HG03060 (cell line): ENCODE data around the gene GIPR.

Experiments
- ATAC-seq: cut with Tn5 transposase; IDR thresholded peaks from one replicate; pipeline ENCODE4 v1.9.1; 2021; ENCODE audit warnings: low read depth, moderate number of reproducible peaks; ENCODE audit not compliant: unreplicated experiment

GIPR gene

DNA sequence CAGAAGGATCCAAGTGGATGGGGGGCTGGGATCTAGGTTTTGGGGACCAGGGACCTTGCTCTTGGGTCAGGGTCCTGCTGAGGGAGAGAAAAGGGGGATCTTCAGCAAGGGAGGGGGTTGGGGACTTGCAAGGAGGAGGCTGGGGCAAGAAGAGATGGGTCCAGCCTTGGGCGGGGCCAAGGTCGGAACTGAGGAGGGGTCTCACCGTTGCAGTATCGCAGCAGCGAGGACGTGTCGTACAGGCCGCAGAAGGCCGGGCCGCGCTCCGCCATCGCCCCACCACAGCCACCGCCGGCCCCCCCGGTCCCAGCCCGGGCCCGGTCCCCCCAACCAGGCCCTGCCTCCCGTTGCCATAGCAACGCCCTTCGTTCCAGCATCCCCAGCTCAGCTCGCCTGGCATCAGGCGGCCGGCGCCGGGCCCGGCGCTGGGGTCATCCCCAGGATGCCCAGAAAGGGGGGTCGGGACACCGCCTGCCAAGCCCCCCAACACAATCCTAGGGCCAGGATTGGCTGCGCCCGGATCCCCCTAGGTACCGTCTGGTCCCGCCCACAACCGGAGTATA is 22.9 kb upstream of the GIPR start:
- ATAC-seq, result no peak

DNA sequence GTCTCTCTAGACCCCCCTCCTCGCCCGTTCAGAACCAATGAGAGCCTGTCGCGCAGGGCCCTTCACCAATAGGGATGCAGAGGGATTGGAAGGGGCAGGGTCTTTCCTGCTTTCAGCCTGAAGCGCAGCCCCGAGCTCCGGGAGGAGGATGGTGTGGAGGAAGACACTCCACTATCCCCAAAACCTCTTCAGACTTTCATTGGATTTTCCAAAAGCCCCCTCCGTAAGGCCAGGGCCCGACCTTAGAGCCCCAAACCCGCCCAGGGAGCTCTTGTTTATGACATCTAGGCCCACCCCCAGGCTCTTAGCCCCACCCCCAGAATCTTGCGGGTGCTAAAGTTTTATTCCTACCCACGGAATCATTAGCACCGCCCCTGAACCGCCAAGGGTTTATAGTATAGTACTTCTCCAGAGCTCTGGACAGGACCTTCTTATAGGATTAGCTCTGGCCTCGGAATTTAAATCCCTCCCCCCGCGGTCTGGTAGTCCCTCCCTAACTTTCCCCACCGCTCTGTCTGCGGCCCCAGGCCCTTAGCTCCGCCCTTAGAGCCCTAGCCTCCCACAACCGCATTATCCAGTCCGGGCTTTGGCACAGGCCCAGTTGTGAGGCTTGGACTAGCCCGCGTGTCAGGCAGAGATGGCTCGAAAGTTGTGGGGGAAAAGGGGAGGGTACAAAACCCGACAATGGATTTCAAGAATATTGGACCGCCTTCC is 22.2 kb upstream of the GIPR start:
- ATAC-seq, result no peak

DNA sequence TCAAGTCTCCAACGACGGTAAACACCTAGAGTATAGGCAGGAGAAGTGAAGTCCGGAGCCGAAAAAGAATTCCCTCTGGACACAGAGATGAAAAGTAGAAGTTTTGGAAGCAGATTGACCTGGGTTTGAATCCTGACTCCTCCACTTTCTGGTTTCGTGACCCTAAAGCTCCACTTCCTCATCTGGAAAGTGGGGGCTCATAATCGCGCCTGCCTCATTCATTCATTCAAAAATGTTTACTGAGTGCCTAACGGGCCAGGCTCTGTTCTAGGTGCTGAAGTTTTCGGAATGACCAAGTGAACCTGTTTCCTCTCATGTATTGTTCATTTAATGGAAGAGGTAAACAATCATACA is 21.7 kb upstream of the GIPR start:
- no peak for ATAC-seq

DNA sequence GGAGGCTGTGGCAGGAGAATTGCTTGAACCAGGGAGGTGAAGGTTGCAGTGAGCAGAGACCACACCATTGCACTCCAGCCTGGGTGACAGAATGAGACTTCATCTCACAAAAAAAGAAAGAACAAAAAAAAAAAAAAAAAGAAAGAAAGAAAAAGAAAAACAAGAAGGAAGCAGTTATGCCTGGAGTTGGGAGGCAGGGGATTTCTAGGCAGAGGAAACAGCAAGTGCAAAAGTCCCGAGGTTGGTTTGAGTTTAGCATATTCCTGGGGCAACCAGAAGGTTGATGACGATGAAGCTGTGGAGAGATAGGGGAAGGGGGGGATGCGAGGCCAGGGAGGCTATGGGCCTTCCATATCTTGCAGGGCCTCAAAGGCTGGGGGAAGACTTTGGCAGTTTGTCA is 17.3 kb upstream of the GIPR start:
- no peak for ATAC-seq

DNA sequence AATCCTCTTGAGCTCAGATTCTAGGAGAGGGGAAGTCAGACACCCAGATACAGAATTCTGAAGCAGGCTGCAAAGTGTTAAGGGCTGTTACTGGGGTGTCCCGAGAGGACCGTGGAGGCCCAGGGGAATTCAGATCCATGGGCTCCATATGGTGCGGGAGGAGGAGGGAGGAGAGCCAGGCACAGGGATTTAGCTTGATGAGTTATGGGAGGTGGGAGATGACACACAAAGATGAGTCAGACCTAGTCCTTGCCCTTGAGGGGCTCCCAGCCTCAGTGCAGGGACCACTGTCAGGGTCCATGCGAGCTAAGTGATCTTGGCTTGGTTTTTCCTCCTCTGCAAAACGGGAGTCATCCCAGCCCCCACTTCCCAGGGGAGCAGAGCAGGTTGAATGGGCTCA is 14.4 kb upstream of the GIPR start:
- ATAC-seq, result no peak

DNA sequence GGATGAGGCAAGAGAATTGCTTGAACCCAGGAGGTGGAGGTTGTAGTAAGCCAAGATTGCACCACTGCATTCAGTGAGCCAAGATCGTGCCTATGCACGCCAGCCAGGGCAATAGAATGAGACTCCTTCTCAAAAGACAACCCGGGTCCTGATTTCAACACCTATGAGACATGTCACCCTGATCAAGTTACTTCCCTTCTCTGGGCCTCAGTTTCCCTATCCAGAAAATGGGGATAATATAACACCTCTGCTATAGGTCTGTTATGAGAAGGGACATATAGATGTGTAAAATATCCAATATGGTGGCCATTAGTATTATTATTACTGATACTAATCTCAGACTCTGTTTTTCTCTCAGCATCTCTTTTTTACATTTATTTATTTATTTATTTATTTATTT is 12.9 kb upstream of the GIPR start:
- no peak for ATAC-seq

DNA sequence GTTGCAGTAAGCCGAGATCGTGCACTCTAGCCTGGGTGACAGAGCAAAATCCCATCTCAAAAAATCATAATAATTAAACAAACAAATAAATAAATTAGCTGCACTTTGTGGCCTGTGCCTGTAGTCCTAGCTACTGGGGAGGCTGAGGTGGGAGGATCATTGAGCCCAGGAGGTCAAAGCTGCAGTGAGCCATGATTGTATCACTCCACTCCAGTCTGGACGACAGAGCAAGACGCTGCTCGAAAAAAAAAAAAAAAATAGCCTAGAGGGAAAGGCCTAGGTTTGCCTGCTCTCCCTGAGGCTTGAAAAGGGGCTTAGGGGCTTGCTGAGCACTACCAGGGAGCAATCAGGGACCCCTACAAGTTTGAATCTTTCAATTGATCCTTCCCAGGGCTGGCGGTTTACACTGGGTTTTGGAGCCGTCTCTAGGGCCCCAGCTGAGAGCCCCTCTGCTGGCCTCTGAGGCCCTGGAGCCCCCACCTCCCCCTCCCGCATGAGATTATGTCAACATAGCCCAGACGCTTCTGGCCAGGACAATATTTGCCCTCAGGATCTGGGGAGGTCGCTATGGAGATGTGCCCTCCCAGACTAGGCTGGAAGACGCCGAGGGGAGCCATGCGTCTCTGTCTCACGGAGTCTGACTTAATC is 10.4 kb upstream of the GIPR start:
- no peak for ATAC-seq

DNA sequence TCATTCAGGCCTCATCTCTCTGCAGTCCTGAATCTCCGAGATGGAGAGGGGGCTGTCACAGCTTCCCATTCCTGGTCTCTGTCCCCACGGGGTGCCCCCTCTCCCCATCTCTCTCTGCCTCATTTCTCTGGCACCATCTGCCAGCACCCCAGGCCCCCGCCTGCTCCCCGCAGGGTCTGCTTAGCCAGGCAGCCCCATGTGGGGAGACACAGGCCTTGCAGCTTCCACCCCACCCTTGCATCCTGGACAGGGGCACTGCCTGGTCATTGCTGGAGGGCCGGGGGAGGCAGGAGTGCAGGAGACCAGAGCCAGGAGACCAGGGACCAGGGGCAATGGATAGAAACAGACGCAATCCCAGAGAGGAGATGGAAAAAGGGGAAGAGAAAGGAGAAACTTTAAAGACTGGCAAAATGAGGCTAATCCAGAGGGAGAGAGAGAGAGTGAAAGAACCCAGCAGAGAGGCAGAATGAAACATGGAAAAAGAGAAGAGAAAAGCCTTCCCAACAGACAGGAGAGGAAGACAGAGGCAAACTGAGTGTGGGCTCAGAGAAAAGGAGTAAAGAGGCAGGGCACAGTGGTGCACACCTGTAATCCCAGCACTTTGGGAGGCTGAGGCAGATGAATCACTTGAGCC is 8.8 kb upstream of the GIPR start:
- ATAC-seq, result no peak

DNA sequence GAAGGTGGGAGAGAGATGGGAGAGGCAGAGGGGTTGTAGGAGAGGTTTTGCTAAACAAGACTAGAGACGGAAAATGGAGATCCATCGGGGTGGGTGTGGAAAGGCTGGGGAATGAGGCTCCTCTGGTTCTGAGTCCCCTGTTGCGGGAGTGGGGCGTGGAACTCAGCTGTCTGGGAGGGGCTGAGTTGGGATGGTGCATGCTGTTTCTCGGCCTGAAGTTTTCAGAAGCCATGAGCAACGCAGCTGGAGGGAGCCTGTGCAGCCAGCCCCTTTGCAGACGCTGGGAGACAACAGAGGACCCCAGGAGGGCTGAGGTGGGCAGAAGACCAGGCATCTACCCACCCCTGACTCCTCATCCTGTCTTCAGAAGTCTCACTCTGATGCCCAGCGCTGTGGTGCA is 7.4 kb upstream of the GIPR start:
- no peak for ATAC-seq

DNA sequence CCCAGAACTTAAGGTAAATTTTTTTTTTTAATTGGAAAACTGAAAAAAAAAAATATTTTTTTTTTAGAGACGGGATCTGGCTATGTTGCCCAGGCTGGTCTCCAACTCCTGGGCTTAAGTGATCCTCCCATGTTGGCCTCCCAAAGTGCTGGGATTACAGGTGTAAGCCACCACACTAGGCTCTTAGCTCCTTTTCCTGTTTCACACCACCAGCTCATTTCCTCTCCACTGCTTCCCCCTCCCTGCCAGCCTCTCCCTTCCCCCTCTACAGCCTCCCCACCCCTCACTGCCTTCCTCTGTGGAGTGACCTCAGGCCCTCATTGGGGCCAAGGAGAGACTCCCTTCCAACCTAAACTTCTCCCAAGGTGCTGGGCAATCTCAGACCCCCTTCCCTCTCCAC is 4.2 kb upstream of the GIPR start:
- ATAC-seq, result no peak

DNA sequence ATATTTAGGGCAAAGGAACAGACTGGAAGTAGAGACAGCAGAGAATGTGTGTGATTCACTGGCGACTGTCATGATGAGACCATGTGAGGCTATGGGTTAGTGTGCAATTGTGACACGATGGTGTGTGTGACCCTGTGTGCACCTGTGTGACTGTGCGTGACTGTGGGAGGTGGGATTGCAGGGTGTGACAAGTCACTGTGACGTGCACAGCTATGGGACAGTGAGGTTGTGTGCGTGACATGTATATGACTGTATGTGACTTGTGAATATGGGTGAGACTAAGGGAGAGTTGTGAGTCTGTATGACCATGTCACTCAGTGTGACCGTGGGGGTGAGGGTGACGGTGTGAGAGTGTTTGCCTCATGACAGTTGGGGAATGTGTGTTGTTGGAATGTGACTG is 3.4 kb upstream of the GIPR start:
- no peak for ATAC-seq

DNA sequence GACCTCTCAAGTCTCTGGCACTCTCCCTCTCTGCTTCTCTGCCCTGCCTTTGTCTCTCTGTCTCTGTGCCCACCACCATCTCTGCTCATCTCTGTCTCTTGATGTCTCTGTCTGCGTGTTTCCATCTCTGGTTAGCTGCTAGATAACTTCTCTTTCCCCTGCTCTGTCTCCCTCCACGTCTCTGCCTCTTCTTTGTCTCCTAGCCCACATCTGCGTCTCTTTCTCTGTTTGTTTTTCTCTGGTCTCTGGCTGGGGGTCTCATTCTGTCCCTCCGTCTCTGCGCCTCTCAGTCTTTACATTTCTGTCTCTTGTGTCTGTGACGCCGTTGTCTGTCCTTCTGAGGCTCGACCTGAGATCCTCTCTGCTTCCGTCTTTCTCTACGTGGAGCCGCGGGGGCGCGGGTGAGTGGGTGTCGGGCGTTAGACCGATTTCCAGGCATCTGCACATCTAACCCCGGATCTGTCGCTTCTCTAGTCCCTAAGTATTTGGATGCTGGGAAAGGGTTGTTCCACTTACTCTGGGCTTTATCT is 386 bp downstream of the GIPR start:
- ATAC-seq, result no peak

DNA sequence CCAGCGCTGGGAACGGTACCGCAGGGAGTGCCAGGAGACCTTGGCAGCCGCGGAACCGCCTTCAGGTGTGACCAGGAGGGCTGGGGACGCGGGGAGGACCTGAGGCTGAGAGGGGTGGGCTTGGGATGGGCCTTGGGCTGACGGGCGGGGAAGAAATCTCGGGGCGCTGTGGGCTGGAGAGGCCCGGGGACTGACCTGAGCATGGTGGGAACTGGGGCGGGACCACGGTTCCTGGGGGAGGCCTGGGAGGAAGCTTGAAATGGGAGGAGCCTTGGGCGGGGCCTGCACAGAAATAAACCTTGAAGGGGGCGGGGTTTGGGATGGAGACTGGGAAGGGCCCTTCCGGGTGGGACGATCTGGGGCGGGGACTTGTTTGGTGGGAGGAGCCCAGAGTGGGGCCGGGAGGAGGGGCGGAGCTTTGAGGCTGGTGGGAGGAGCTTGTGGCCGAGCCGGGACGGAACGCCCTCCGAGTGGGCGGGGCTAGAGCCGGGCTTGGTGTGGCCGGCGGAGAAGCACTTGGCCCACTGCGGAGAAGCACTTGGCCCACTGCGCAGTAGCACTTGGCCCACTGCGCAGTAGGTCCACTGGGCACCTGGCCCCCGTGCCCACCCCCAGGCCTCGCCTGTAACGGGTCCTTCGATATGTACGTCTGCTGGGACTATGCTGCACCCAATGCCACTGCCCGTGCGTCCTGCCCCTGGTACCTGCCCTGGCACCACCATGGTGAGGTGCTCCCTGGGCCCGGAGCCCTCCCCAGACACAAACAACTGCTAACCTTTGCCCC is 2.8 kb downstream of the GIPR start:
- no peak for ATAC-seq

DNA sequence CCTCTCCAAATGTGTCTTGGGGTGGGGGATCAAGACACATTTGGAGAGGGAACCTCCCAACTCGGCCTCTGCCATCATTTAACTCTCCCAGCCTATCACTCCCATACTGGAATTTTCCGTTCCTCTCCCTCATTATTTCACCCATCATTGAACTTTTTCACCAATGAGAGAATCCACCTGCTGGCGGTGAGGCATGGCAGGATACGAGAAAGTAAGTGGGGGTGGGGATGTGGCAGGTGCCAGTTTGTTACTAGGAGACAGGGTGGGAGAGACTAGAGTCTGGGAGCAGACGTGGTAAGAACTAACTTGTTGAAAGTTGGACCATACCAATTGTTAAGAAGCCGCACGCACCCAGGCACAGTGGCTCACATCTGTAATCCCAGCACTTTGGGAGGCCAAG is 6.9 kb downstream of the GIPR start:
- ATAC-seq, result no peak

DNA sequence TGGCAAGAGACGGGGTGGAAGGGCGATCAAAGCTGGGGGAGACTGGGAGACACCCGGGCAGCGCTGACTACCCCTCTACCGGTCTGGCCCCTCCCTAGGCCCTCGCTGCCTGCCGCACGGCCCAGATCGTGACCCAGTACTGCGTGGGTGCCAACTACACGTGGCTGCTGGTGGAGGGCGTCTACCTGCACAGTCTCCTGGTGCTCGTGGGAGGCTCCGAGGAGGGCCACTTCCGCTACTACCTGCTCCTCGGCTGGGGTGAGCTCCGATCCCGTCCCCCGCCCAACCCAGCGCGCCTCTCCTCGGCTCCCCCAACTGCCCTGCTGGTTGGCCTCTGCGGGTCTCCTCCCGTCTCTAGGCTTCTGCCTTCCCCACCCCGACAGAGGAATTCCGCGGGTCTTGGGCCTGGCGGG is 8.8 kb downstream of the GIPR start:
- ATAC-seq, result no peak

DNA sequence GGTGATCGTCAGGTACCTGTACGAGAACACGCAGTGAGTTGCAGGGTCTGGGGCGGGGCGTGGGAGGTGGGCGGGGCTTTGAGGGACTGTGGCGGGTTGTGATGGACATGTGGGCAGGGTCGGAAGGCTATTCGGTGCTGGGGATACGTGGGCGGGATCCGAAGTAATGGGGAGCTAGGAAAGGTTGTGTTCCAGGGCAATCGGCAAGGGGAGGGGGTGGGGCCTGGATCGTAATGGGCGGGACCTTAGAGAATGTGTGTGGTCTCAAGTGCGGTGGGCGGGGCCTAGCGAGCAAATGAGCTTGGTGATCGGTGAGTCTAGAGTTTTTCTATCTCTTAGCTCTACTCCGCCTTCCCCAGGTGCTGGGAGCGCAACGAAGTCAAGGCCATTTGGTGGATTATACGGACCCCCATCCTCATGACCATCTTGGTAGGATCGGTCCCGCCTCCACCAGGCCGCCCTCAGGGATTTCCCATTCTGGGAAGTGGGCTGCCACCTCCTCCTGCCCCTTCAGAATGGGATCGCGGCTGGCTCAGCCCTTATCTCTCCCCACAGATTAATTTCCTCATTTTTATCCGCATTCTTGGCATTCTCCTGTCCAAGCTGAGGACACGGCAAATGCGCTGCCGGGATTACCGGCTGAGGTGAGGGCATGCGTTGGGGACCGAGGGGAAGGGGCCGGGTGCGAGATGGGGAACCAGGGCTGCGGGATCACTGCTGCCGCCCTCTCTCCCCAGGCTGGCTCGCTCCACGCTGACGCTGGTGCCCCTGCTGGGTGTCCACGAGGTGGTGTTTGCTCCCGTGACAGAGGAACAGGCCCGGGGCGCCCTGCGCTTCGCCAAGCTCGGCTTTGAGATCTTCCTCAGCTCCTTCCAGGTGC is 9.6 kb downstream of the GIPR start:
- ATAC-seq, result no peak

DNA sequence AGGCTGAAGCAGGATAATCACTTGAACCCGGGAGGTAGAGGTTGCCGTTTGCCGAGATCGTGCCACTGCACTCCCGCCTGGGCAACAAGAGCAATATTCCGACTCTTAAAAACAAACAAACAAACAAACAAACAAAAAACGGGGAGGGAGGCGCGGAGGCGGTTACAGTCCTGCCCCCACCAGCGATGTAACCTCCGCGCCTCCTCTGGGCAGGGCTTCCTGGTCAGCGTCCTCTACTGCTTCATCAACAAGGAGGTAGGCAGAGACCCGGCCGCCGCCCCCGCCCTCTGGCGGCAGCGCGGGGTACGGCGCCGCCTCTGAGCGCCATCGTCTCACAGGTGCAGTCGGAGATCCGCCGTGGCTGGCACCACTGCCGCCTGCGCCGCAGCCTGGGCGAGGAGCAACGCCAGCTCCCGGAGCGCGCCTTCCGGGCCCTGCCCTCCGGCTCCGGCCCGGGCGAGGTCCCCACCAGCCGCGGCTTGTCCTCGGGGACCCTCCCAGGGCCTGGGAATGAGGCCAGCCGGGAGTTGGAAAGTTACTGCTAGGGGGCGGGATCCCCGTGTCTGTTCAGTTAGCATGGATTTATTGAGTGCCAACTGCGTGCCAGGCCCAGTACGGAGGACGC is 13.5 kb downstream of the GIPR start:
- no peak for ATAC-seq

DNA sequence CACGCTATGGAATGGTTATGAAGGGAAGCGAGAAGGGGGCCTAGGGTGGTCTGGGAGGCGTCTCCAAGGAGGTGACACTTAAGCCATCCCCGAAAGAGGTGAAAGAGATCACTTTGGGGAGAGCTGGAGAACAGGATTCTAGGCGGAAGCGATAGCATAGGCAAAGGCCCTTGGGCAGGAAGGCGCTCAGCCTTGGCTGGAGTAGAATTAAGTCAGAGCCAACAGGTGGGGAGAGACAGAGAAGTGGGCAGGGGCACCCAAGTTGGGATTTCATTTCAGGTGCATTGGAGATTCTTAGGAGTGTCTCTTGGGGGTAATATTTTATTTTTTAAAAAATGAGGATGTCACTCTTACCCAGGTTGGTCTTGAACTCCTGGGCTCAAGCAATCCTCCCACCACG is 14.1 kb downstream of the GIPR start:
- no peak for ATAC-seq

DNA sequence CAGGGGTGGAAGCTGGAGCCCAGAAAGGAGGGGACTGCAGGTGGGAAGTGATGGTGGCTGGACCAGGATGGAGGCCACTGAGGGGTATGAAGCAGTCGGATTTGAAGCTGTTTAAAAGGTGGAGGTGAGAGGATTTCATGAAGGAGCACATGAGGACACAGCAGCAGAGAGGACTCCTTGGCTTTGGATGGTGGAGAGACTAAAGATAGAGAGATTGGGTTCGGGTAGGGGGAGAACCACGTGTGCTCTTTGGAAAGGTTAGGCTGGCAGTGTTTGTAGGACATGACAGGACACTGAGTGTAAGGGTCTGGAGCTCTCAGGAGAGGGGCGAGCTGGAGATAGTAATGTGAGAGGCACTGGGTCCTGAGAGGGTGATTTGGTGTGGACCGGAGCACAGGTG is 14.9 kb downstream of the GIPR start:
- no peak for ATAC-seq
